T-cell (primary cell): Measurements from ENCODE around the gene AQP7. TPM values are rescaled to one million over a fixed set of nuclear protein-coding genes. Genes with fewer than 3 reads are reported as not detected.
"Not testable (repeated sequence)": the region's sequence is repeated elsewhere in the genome, so short reads cannot be mapped to it uniquely, and the experiment has no call there.

Experiments
- ATAC-seq, 4 experiments: fragments of 200-7000 bp in 3 of 4; fragments of 150-1000 bp in 1 of 4; cut with Tn5 transposase; replicated peaks in 1 of 4; 1 replicate in 3 of 4; 2 replicates in 1 of 4; pipeline ENCODE4 v1.10.0; 2021; ENCODE audit warnings: moderate library complexity in 3 of 4, mild to moderate bottlenecking in 2 of 4, moderate number of reproducible peaks in 1 of 4
- CTCF ChIA-PET, 2 donors: fragments of 300-600 bp; sonication (Branson Sonifier 250); formaldehyde crosslinking; loops; one replicate each; lab custom pipeline; 2022; ENCODE audit warnings: antibody characterized with exemption in 2 of 2; lab: Charles Lee
- POLR2A ChIA-PET, 2 donors: fragments of 300-600 bp; sonication (Branson Sonifier 250); formaldehyde crosslinking; loops; one replicate each; lab custom pipeline; 2022; ENCODE audit warnings: antibody characterized with exemption in 2 of 2; lab: Charles Lee
- DNase-seq, 35 experiments: peaks; one replicate each; pipeline versions ENCODE4 v3.0.0 to v3.0.0-alpha.2; 2013 to 2023
- H3K27ac ChIP-seq: one replicate; pipeline ENCODE4 v1.5.1; 2013; ENCODE audit warnings: low read length
- H3K27me3 ChIP-seq, 2 experiments: replicated peaks in 1 of 2; 1 replicate in 1 of 2; 2 replicates in 1 of 2; pipeline versions ENCODE4 v1.6.1 to v1.7.0; 2013; ENCODE audit warnings: low read length in 1 of 2, mixed read lengths in 1 of 2; ENCODE audit not compliant: control insufficient read depth in 2 of 2, insufficient read depth in 2 of 2; ENCODE audit errors: extremely low read depth in 1 of 2
- H3K36me3 ChIP-seq, 2 donors: 1 replicate in 1 of 2; 2 replicates in 1 of 2; pipeline versions ENCODE4 v1.6.1 to v1.7.0; 2013; ENCODE audit warnings: low read length in 1 of 2; ENCODE audit not compliant: control insufficient read depth in 2 of 2, insufficient read depth in 1 of 2; ENCODE audit errors: extremely low read depth in 1 of 2
- H3K4me1 ChIP-seq, 2 experiments: 1 replicate in 1 of 2; 2 replicates in 1 of 2; pipeline versions ENCODE4 v1.6.1 to v1.7.0; 2013; ENCODE audit warnings: low read length in 2 of 2, mixed read lengths in 1 of 2; ENCODE audit not compliant: insufficient read depth in 2 of 2, control insufficient read depth in 1 of 2; ENCODE audit errors: extremely low read depth in 1 of 2
- H3K4me3 ChIP-seq, 2 donors: 1 replicate in 1 of 2; 2 replicates in 1 of 2; pipeline versions ENCODE4 v1.5.1 to v1.7.0; 2013; ENCODE audit warnings: mild to moderate bottlenecking in 2 of 2, low read length in 1 of 2, moderate library complexity in 1 of 2; ENCODE audit not compliant: control insufficient read depth in 1 of 2; ENCODE audit errors: extremely low read depth in 1 of 2
- H3K9me3 ChIP-seq: 2 replicates; pipeline ENCODE4 v1.7.0; 2013
- H3K27ac Mint-ChIP-seq, 2 donors: one replicate each; pipeline ENCODE4 v1.8.0; 2020 to 2021; ENCODE audit warnings: mild to moderate bottlenecking in 2 of 2, mixed read lengths in 2 of 2
- H3K27me3 Mint-ChIP-seq, 2 donors: one replicate each; pipeline ENCODE4 v1.8.0; 2021 to 2022; ENCODE audit warnings: mixed read lengths in 2 of 2
- H3K36me3 Mint-ChIP-seq: one replicate; pipeline ENCODE4 v1.8.0; 2021; ENCODE audit warnings: mixed read lengths
- H3K4me1 Mint-ChIP-seq, 3 donors: one replicate each; pipeline ENCODE4 v1.8.0; 2020 to 2022; ENCODE audit warnings: mixed read lengths in 3 of 3, mild to moderate bottlenecking in 1 of 3
- H3K4me3 Mint-ChIP-seq, 3 donors: one replicate each; pipeline ENCODE4 v1.8.0; 2020 to 2022; ENCODE audit warnings: mild to moderate bottlenecking in 3 of 3, mixed read lengths in 3 of 3, moderate library complexity in 3 of 3
- H3K9me3 Mint-ChIP-seq, 3 donors: one replicate each; pipeline ENCODE4 v1.8.0; 2020 to 2022; ENCODE audit warnings: mixed read lengths in 3 of 3
- WGBS: methylation state at CpG from one replicate; pipeline ENCODE4 v1.1.5; 2013; ENCODE audit warnings: missing lambda C conversion rate; ENCODE audit not compliant: insufficient coverage; 5-methylcytosine and 5-hydroxymethylcytosine counted together
- total RNA-seq, 35 experiments: library from RNA in 6 of 35; stranded (reverse) in 6 of 35; fragments of 120-200 nt in 1 of 35; gene quantifications; one replicate each; pipeline versions ENCODE4 v1.2.1 to v1.2.4 and lab custom pipeline; 2013 to 2026

The AQP7 gene
- total RNA-seq, 5 donors from 2014 or later (not counting 1 experiment from before 2014, with no cell fraction given) = 0.20 to 1.4 (median 0.44) TPM

DNA sequence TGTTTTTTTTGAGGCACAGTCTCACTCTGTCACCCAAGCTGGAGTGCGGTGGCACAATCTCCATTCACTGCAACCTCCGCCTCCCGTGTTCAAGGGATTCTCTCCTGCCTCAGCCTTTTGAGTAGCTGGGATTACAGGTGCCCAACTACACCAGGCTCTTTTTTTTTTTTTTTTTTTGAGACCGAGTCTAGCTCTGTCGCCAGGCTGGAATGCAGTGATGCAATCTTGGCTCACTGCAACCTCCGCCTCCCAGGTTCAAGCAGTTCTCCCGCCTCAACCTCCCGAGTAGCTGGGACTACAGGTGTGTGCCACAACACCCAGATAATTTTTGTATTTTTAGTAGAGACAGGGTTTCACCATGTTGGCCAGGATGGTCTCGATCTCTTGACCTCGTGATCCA, 20.0 kb downstream of the AQP7 start:
- H3K4me1 ChIP-seq, H3K27ac Mint-ChIP-seq, H3K27ac ChIP-seq, H3K27me3 ChIP-seq, H3K9me3 Mint-ChIP-seq, DNase-seq, CTCF ChIA-PET, H3K36me3 Mint-ChIP-seq, H3K4me1 Mint-ChIP-seq, H3K9me3 ChIP-seq, H3K27me3 Mint-ChIP-seq, H3K36me3 ChIP-seq, ATAC-seq, H3K4me3 ChIP-seq, H3K4me3 Mint-ChIP-seq: not testable (repeated sequence)
- WGBS = 93% methylated on average over 3 of the region's 10 CpGs
- POLR2A ChIA-PET = interaction anchor here in 1 of 2 donors (0.6 kb wide), 1 partner anchor 92 kb away, joined by 3 read pairs; the partner anchor contains the start of gene NFX1

DNA sequence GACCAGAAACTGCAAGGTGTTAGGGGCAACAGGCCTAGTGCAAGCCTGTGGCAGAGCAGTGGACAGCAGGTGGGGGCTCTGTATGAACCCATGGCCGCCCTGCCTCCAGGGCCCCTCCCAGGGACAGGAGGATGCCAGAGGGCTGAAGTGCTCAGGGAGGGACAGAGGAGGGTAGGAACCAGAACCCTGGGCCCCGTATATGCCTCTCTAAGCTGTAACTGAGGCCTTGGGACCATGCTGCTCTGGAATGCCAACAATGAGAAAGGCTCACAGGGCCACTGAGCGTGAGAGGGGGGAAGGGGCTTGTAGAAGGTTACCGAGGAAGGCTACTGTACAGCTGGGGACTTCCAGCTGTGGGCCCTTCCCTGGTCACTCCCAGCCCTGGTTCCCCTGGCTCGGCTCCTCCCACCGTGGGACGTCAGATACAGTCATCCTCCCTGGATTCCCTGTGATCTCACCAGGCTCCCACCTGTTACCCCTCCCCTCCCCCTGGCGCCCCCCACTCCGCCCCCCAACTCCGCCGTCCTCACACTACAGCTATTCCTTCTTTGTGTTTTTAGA, 21.1 kb downstream of the AQP7 start:
- H3K9me3 Mint-ChIP-seq = no peaks in the 10 kb centered on the region
- DNase-seq (no peak), ATAC-seq (no peak)
- Histone ChIP-seq H3K27me3 (peaks cover 0 to 3% of the 10 kb centered on the region in 2 experiments), H3K27ac (no peak overlapping the region), H3K4me3 (no peak overlapping the region), H3K4me1 (no peaks in the 10 kb centered on the region), H3K36me3 (no peaks in the 10 kb centered on the region), H3K9me3 (no peaks in the 10 kb centered on the region)
- H3K4me3 Mint-ChIP-seq = no peak overlapping the region
- ChIA-PET POLR2A (no interaction called here), CTCF (no interaction called here)
- no peaks in the 10 kb centered on the region for H3K4me1 Mint-ChIP-seq
- H3K27ac Mint-ChIP-seq = no peak overlapping the region
- no peaks in the 10 kb centered on the region for H3K27me3 Mint-ChIP-seq
- no peaks in the 10 kb centered on the region for H3K36me3 Mint-ChIP-seq
- 88% methylated on average over 3 of the region's 11 CpGs for WGBS

GRCh38 chr9:33380390-33381094, 21.8 kb downstream of the AQP7 start:
- 92% methylated on average over 5 of the region's 5 CpGs for WGBS
- Histone ChIP-seq H3K27ac (no peak overlapping the region), H3K4me3 (no peak overlapping the region), H3K4me1 (peaks cover 0 to 4% of the 10 kb centered on the region in 2 experiments), H3K36me3 (no peaks in the 10 kb centered on the region), H3K27me3 (peaks cover 0 to 3% of the 10 kb centered on the region in 2 experiments), H3K9me3 (no peaks in the 10 kb centered on the region)
- Mint-ChIP-seq H3K9me3 (no peaks in the 10 kb centered on the region), H3K36me3 (no peaks in the 10 kb centered on the region), H3K4me1 (peaks cover 1 to 7% (median 2%) of the 10 kb centered on the region in 3 donors), H3K27me3 (no peaks in the 10 kb centered on the region), H3K4me3 (no peak overlapping the region), H3K27ac (no peak overlapping the region)
- ChIA-PET POLR2A (no interaction called here), CTCF (no interaction called here)
- ATAC-seq (no peak), DNase-seq (no peak)

GRCh38 chr9:33379666-33380389, 22.5 kb downstream of the AQP7 start:
- Histone ChIP-seq H3K4me3 (no peak overlapping the region), H3K27me3 (no peaks in the 10 kb centered on the region), H3K36me3 (no peaks in the 10 kb centered on the region), H3K9me3 (no peaks in the 10 kb centered on the region), H3K4me1 (peaks cover 0 to 9% of the 10 kb centered on the region in 2 experiments), H3K27ac (no peak overlapping the region)
- Mint-ChIP-seq H3K27me3 (no peaks in the 10 kb centered on the region), H3K27ac (no peak overlapping the region), H3K4me1 (peaks cover 7 to 13% (median 9%) of the 10 kb centered on the region in 3 donors), H3K4me3 (no peak overlapping the region), H3K9me3 (no peaks in the 10 kb centered on the region), H3K36me3 (no peaks in the 10 kb centered on the region)
- DNase-seq = no peak
- no peak for ATAC-seq
- ChIA-PET POLR2A (no interaction called here), CTCF (no interaction called here)
- WGBS = 94% methylated on average over 8 of the region's 14 CpGs

GRCh38 chr9:33378121-33378795, 24.1 kb downstream of the AQP7 start:
- no peaks in the 10 kb centered on the region for H3K27me3 ChIP-seq
- no peaks in the 10 kb centered on the region for H3K9me3 ChIP-seq
- H3K27ac ChIP-seq = no peak overlapping the region
- H3K36me3 ChIP-seq = no peaks in the 10 kb centered on the region
- POLR2A ChIA-PET = no interaction called here
- Mint-ChIP-seq H3K4me1 (peaks cover 10 to 14% (median 11%) of the 10 kb centered on the region in 3 donors), H3K27me3 (no peaks in the 10 kb centered on the region), H3K4me3 (no peak overlapping the region), H3K27ac (no peak overlapping the region), H3K9me3 (no peaks in the 10 kb centered on the region), H3K36me3 (no peaks in the 10 kb centered on the region)
- ATAC-seq (no peak), DNase-seq (no peak)
- peaks cover 0 to 9% of the 10 kb centered on the region in 2 experiments for H3K4me1 ChIP-seq
- WGBS = 92% methylated on average over 5 of the region's 9 CpGs
- no peak overlapping the region for H3K4me3 ChIP-seq
- CTCF ChIA-PET = interaction anchor here (0.6 to 0.7 kb wide), 2 partner anchors 79 to 91 kb away, joined by 3 read pairs; no protein-coding TSS in a partner anchor

- H3K4me3 ChIP-seq = no peak overlapping the region
- H3K4me1 ChIP-seq = peaks cover 0 to 9% of the 10 kb centered on the region in 2 experiments
- CTCF ChIA-PET = no interaction called here
- H3K9me3 ChIP-seq = no peaks in the 10 kb centered on the region
- no peak overlapping the region for H3K27ac ChIP-seq
- H3K4me1 Mint-ChIP-seq = peaks cover 10 to 14% (median 11%) of the 10 kb centered on the region in 3 donors
- H3K27me3 Mint-ChIP-seq = no peaks in the 10 kb centered on the region
- ATAC-seq = no peak
- no peaks in the 10 kb centered on the region for H3K36me3 ChIP-seq
- H3K4me3 Mint-ChIP-seq = no peak overlapping the region
- H3K9me3 Mint-ChIP-seq = no peaks in the 10 kb centered on the region
- 92% methylated on average over 5 of the region's 12 CpGs for WGBS
- DNase-seq = no peak
- H3K27ac Mint-ChIP-seq = no peak overlapping the region
- POLR2A ChIA-PET = no interaction called here
- H3K27me3 ChIP-seq = no peaks in the 10 kb centered on the region
- no peaks in the 10 kb centered on the region for H3K36me3 Mint-ChIP-seq
Observed at GRCh38 chr9:33377089-33377715, 25.2 kb downstream of the AQP7 start.
